HG03039 (cell line): Measurements from ENCODE around the gene CFAP77.
"Not testable (repeated sequence)": the region's sequence is repeated elsewhere in the genome, so short reads cannot be mapped to it uniquely, and the experiment has no call there.

ENCODE experiments used
- ATAC-seq: cut with Tn5 transposase; IDR thresholded peaks from one replicate; pipeline ENCODE4 v1.9.1; 2021; ENCODE audit warnings: mild to moderate bottlenecking, moderate library complexity; ENCODE audit not compliant: unreplicated experiment

The CFAP77 gene

GRCh38 chr9:132545578-132545977 lies 135.6 kb downstream of the CFAP77 start:
- ATAC-seq, result no peak

GRCh38 chr9:132546148-132547051 lies 136.4 kb downstream of the CFAP77 start:
- no peak for ATAC-seq

- no peak for ATAC-seq
Observed at GRCh38 chr9:132547052-132547431, 137.0 kb downstream of the CFAP77 start.

GRCh38 chr9:132547436-132547835 lies 137.4 kb downstream of the CFAP77 start:
- no peak for ATAC-seq

GRCh38 chr9:132547976-132548730 lies 138.1 kb downstream of the CFAP77 start:
- no peak for ATAC-seq

- no peak for ATAC-seq
Observed at GRCh38 chr9:132548751-132549640, 139.0 kb downstream of the CFAP77 start.

- no peak for ATAC-seq
Observed at GRCh38 chr9:132551556-132551955, 141.5 kb downstream of the CFAP77 start.

GRCh38 chr9:132552041-132552440 lies 142.0 kb downstream of the CFAP77 start:
- ATAC-seq, result no peak

GRCh38 chr9:132554755-132555154 lies 144.7 kb downstream of the CFAP77 start:
- no peak for ATAC-seq

- no peak for ATAC-seq
Observed at GRCh38 chr9:132555528-132555927, 145.5 kb downstream of the CFAP77 start.

- no peak for ATAC-seq
Observed at GRCh38 chr9:132556235-132556634, 146.2 kb downstream of the CFAP77 start.

GRCh38 chr9:132556714-132557113 lies 146.7 kb downstream of the CFAP77 start:
- ATAC-seq, result no peak

- ATAC-seq, result no peak
Observed at GRCh38 chr9:132557159-132557558, 147.1 kb downstream of the CFAP77 start.

- ATAC-seq, result no peak
Observed at GRCh38 chr9:132559711-132560110, 149.7 kb downstream of the CFAP77 start.

GRCh38 chr9:132560616-132561202 lies 150.7 kb downstream of the CFAP77 start:
- ATAC-seq, result no peak

- no peak for ATAC-seq
Observed at GRCh38 chr9:132562306-132562573, 152.2 kb downstream of the CFAP77 start.

GRCh38 chr9:132564526-132564925 lies 154.5 kb downstream of the CFAP77 start:
- ATAC-seq, result no peak

- not testable (repeated sequence) for ATAC-seq
Observed at GRCh38 chr9:132568787-132569186, 158.8 kb downstream of the CFAP77 start.

GRCh38 chr9:132571806-132572600 lies 162.0 kb downstream of the CFAP77 start:
- ATAC-seq, result no peak

- no peak for ATAC-seq
Observed at GRCh38 chr9:132572921-132573320, 162.9 kb downstream of the CFAP77 start.
